GM12878 (cell line): Measurements from ENCODE around the gene BLOC1S5. TPM values are rescaled to one million over a fixed set of nuclear protein-coding genes. Genes with fewer than 3 reads are reported as not detected.
"Not testable (repeated sequence)": the region's sequence is repeated elsewhere in the genome, so short reads cannot be mapped to it uniquely, and the experiment has no call there.

ENCODE experiments used
- ATAC-seq: fragments of 200-7000 bp; cut with Tn5 transposase; 3 replicates; pipeline ENCODE4 v1.9.1; 2020; ENCODE audit warnings: mild to moderate bottlenecking, moderate library complexity
- BruUV-seq: library from RNA; stranded (reverse); fragments of 400-500 nt; replicated peaks from 2 replicates; lab custom pipeline; 2021; lab: Mats Ljungman, UMichigan
- CTCF ChIA-PET: fragments of 300-600 bp; sonication (Branson Sonifier 250); formaldehyde crosslinking; extraction: SDS; loops from one replicate; lab custom pipeline; 2021; ENCODE audit warnings: inconsistent platforms; lab: Yijun Ruan, JAX
- POLR2A ChIA-PET: fragments of 350-600 bp; formaldehyde crosslinking; extraction: SDS; loops from one replicate; lab custom pipeline; 2021; ENCODE audit warnings: inconsistent platforms; lab: Charles Lee
- RAD21 ChIA-PET: fragments of 300-600 bp; sonication (Branson Sonifier 250); formaldehyde crosslinking; loops from one replicate; lab custom pipeline; 2023; ENCODE audit warnings: antibody characterized with exemption; ENCODE audit not compliant: unreplicated experiment; lab: Charles Lee
- SMC1A ChIA-PET: fragments of 300-600 bp; sonication (Branson Sonifier 250); formaldehyde crosslinking; loops from one replicate; lab custom pipeline; 2023; ENCODE audit not compliant: unreplicated experiment, uncharacterized antibody; lab: Charles Lee
- DNase-seq: peaks from one replicate; pipeline ENCODE4 v3.0.0-alpha.2; 2011; ENCODE audit warnings: low read depth, low spot score
- FAIRE-seq: peaks from 3 replicates; lab custom pipeline; 2011; peaks lifted over from hg19 to GRCh38; lab: Jason Lieb, UNC
- H2AFZ ChIP-seq: 2 replicates; pipeline ENCODE4 v1.6.0; 2011; ENCODE audit warnings: low read depth, low read length, control low read depth; ENCODE audit not compliant: control insufficient read depth
- H3K27ac ChIP-seq: 2 replicates; pipeline ENCODE4 v1.5.1; 2011; ENCODE audit warnings: control low read depth; ENCODE audit not compliant: control insufficient read depth, insufficient read depth
- H3K27me3 ChIP-seq, 2 experiments: replicated peaks in 1 of 2; 2 replicates each; pipeline versions ENCODE4 v1.6.0 to v1.6.1; 2011; ENCODE audit warnings: low read length in 1 of 2; ENCODE audit not compliant: control insufficient read depth in 2 of 2, insufficient read depth in 2 of 2
- H3K36me3 ChIP-seq, 2 experiments: 2 replicates each; pipeline ENCODE4 v1.5.1; 2011; ENCODE audit warnings: low read length in 1 of 2; ENCODE audit not compliant: control insufficient read depth in 2 of 2, insufficient read depth in 2 of 2
- H3K4me1 ChIP-seq: 2 replicates; pipeline ENCODE4 v1.6.1; 2011; ENCODE audit warnings: mild to moderate bottlenecking, low read length, moderate library complexity, mixed read lengths; ENCODE audit not compliant: control insufficient read depth, insufficient read depth
- H3K4me2 ChIP-seq: 2 replicates; pipeline ENCODE4 v1.6.0; 2011; ENCODE audit warnings: control low read depth; ENCODE audit not compliant: control insufficient read depth, insufficient read depth
- H3K4me3 ChIP-seq: fragments of 200-600 bp; sonication (generic); 2 replicates; pipeline ENCODE4 v1.5.1; 2016
- H3K79me2 ChIP-seq: 2 replicates; pipeline ENCODE4 v1.6.0; 2011; ENCODE audit warnings: low read length; ENCODE audit not compliant: control insufficient read depth, insufficient read depth
- H3K9ac ChIP-seq: 2 replicates; pipeline ENCODE4 v1.8.0; 2011; ENCODE audit warnings: low read length, control low read depth, mixed read lengths; ENCODE audit not compliant: control insufficient read depth, insufficient read depth
- H3K9me3 ChIP-seq: replicated peaks from 3 replicates; pipeline ENCODE4 v1.5.1; 2011; ENCODE audit warnings: mild to moderate bottlenecking, low read length; ENCODE audit not compliant: control insufficient read depth, insufficient read depth
- H4K20me1 ChIP-seq: 2 replicates; pipeline ENCODE4 v1.6.0; 2011; ENCODE audit not compliant: control insufficient read depth, insufficient read depth
- HDAC2 ChIP-seq: fragments of 200-600 bp; sonication (generic); IDR thresholded peaks from 2 replicates; pipeline ENCODE4 v1.6.1; 2017
- MXI1 ChIP-seq: fragments of 150-350 bp; IDR thresholded peaks from 2 replicates; pipeline ENCODE4 v1.6.1; 2011; ENCODE audit warnings: low read depth, mild to moderate bottlenecking, inconsistent platforms, low read length, improper control_type of control experiment
- POU2F2 ChIP-seq: IDR thresholded peaks from 3 replicates; pipeline ENCODE4 v1.6.1; 2011; ENCODE audit warnings: low read depth, mild to moderate bottlenecking, low read length, borderline replicate concordance
- RB1 ChIP-seq: fragments of 450-650 bp; formaldehyde crosslinking; IDR thresholded peaks from 2 replicates; pipeline ENCODE4 v1.6.1; 2017; ENCODE audit warnings: mild to moderate bottlenecking, borderline replicate concordance
- RUNX3 ChIP-seq: IDR thresholded peaks from 2 replicates; pipeline ENCODE4 v1.6.1; 2012; ENCODE audit warnings: low read length, inconsistent platforms
- SPI1 ChIP-seq: IDR thresholded peaks from 2 replicates; pipeline ENCODE4 v1.6.1; 2011; ENCODE audit warnings: low read depth, mild to moderate bottlenecking, low read length, moderate library complexity, borderline replicate concordance; ENCODE audit not compliant: insufficient read depth
- SUZ12 ChIP-seq: fragments of 200-600 bp; sonication (generic); IDR thresholded peaks from one replicate; pipeline ENCODE4 v1.6.1; 2018; ENCODE audit warnings: antibody characterized with exemption, mild to moderate bottlenecking; ENCODE audit not compliant: unreplicated experiment
- ZBTB40 ChIP-seq: fragments of 450-650 bp; IDR thresholded peaks from 2 replicates; pipeline ENCODE4 v1.6.1; 2016; ENCODE audit warnings: mild to moderate bottlenecking, moderate library complexity, borderline replicate concordance
- ZNF217 ChIP-seq: fragments of 450-650 bp; IDR thresholded peaks from 2 replicates; pipeline ENCODE4 v1.6.1; 2017; ENCODE audit warnings: antibody characterized with exemption, mild to moderate bottlenecking
- WGBS: methylation state at CpG from one replicate; pipeline ENCODE4 v1.1.6; 2016; ENCODE audit warnings: low lambda C conversion rate; ENCODE audit not compliant: insufficient replicate concordance, insufficient coverage; ENCODE audit errors: missing lambda C conversion rate; 5-methylcytosine and 5-hydroxymethylcytosine counted together
- in situ Hi-C: fragments of 300-500 bp; cut with MboI; formaldehyde crosslinking; loops from 9 replicates; pipeline ENCODE4 v1.14.3; 2018; ENCODE audit warnings: mixed read lengths
- intact Hi-C: fragments of 100-400 bp; cut with micrococcal nuclease; formaldehyde crosslinking; loops from one replicate; pipeline ENCODE4 v1.14.2; 2022; ENCODE audit not compliant: unreplicated experiment
- polyA plus RNA-seq, 11 experiments: library from polyadenylated mRNA; depleted of rRNA in 4 of 11; unstranded in 6 of 11; stranded (reverse) in 5 of 11; fragments of >200 nt; fragmentation: Nextera tagmentation in 4 of 11; fragmentation: Illumina TruSeq in 1 of 11; extraction: Ambion mirVana in 4 of 11; extraction: Trizol in 1 of 11; gene quantifications; 1 replicate in 1 of 11; 2 replicates in 10 of 11; pipeline versions ENCODE4 v1.2.1 to v1.2.3, GENCODE V29; 2011 to 2016; ENCODE audit warnings: inconsistent platforms in 2 of 11, missing spikeins in 2 of 11, low read depth in 1 of 11
- total RNA-seq, 4 experiments: library from RNA; depleted of rRNA in 3 of 4; stranded (reverse); fragments of >200 nt in 3 of 4; fragmentation: Illumina TruSeq in 1 of 4; extraction: Trizol in 1 of 4; gene quantifications; 2 replicates each; pipeline versions ENCODE4 v1.2.1 to v1.2.3, GENCODE V29; 2013 to 2021
- TF ChIP-seq, protein P1 (sequence below): fragments of 450-650 bp; IDR thresholded peaks from 2 replicates; pipeline ENCODE4 v1.6.1; 2017; ENCODE audit warnings: mild to moderate bottlenecking

The BLOC1S5 gene
- total and polyA plus RNA-seq, 10 of the 15 experiments (the other 5 are each of a cell fraction or from before 2014, with no cell fraction given) = 4.3 to 22.2 (median 16.1) TPM

- H3K4me2 ChIP-seq, H2AFZ ChIP-seq, ATAC-seq, H3K9ac ChIP-seq, H3K4me1 ChIP-seq, BruUV-seq, DNase-seq, intact Hi-C loops, H3K36me3 ChIP-seq, H3K9me3 ChIP-seq, RAD21 ChIA-PET, H4K20me1 ChIP-seq, H3K27me3 ChIP-seq, H3K27ac ChIP-seq, H3K4me3 ChIP-seq, SMC1A ChIA-PET, POLR2A ChIA-PET, CTCF ChIA-PET, H3K79me2 ChIP-seq, FAIRE-seq, in situ Hi-C loops: not testable (repeated sequence)
- WGBS = 85% methylated on average over 3 of the region's 3 CpGs
These were observed 30.1 kb downstream of the BLOC1S5 start for GRCh38 chr6:8034107-8034506.

GRCh38 chr6:8030920-8031319 lies 33.3 kb downstream of the BLOC1S5 start:
- no peaks in the 10 kb centered on the region; the same call in 1 of the 3 replicates for H3K9me3 ChIP-seq
- no peak overlapping the region for H2AFZ ChIP-seq
- FAIRE-seq = no peak
- no TSS peak for BruUV-seq
- CTCF ChIA-PET = interaction anchor here (1.0 kb wide), 1 partner anchor 25 kb away, joined by 3 read pairs; no protein-coding TSS in a partner anchor
- no peaks in the 10 kb centered on the region for H3K4me1 ChIP-seq
- H3K27ac ChIP-seq = no peak overlapping the region
- in situ Hi-C loops = no loop called here
- DNase-seq = no peak
- H4K20me1 ChIP-seq = no peaks in the 10 kb centered on the region
- peaks cover 1% of the 10 kb centered on the region; the same call in 1 of the 2 replicates for H3K79me2 ChIP-seq
- RAD21 ChIA-PET = no interaction called here
- H3K36me3 ChIP-seq = no peaks in the 10 kb centered on the region
- no peak overlapping the region for H3K4me2 ChIP-seq
- WGBS = 0% methylated on average over 5 of the region's 5 CpGs
- H3K4me3 ChIP-seq = no peak overlapping the region
- intact Hi-C loops = no loop called here
- ATAC-seq = peak; percentile 27; the same call in 1 of the 3 replicates
- SMC1A ChIA-PET = interaction anchor here (1.6 kb wide), 1 partner anchor 13 kb away, joined by 6 read pairs; no protein-coding TSS in a partner anchor
- POLR2A ChIA-PET = no interaction called here
- no peak overlapping the region for H3K9ac ChIP-seq
- H3K27me3 ChIP-seq = no peaks in the 10 kb centered on the region
- TF ChIP-seq HDAC2 (no peak), SPI1 (no peak), ZBTB40 (no peak), RUNX3 (no peak), SUZ12 (no peak), ZNF217 (no peak), RB1 (no peak), MXI1 (no peak), POU2F2 (no peak)
- TF ChIP-seq, protein P1, sequence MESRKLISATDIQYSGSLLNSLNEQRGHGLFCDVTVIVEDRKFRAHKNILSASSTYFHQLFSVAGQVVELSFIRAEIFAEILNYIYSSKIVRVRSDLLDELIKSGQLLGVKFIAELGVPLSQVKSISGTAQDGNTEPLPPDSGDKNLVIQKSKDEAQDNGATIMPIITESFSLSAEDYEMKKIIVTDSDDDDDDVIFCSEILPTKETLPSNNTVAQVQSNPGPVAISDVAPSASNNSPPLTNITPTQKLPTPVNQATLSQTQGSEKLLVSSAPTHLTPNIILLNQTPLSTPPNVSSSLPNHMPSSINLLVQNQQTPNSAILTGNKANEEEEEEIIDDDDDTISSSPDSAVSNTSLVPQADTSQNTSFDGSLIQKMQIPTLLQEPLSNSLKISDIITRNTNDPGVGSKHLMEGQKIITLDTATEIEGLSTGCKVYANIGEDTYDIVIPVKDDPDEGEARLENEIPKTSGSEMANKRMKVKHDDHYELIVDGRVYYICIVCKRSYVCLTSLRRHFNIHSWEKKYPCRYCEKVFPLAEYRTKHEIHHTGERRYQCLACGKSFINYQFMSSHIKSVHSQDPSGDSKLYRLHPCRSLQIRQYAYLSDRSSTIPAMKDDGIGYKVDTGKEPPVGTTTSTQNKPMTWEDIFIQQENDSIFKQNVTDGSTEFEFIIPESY = no peak
